A549 (cell line): ENCODE data around the gene ZFP28. TPM values are rescaled to one million over a fixed set of nuclear protein-coding genes. Genes with fewer than 3 reads are reported as not detected.

ENCODE experiments used
- ATAC-seq, 2 experiments: fragments of 200-7000 bp in 1 of 2; fragments of >200 bp in 1 of 2; cut with Nextera tagmentation in 1 of 2; cut with Tn5 transposase in 1 of 2; 3 replicates each; pipeline versions ENCODE4 v1.8.0 to v1.9.1; 2018 to 2020; ENCODE audit warnings: mild to moderate bottlenecking in 1 of 2, moderate library complexity in 1 of 2
- CTCF ChIA-PET: fragments of 300-600 bp; sonication (Branson Sonifier 250); formaldehyde crosslinking; extraction: SDS; loops from one replicate; lab custom pipeline; 2021; ENCODE audit warnings: antibody characterized with exemption, inconsistent platforms; lab: Yijun Ruan, JAX
- POLR2A ChIA-PET: fragments of 350-600 bp; formaldehyde crosslinking; extraction: SDS; loops from one replicate; lab custom pipeline; 2021; ENCODE audit warnings: antibody characterized with exemption, inconsistent platforms; lab: Yijun Ruan, JAX
- DNase-seq, 2 experiments: peaks; one replicate each; pipeline versions ENCODE4 v3.0.0 to v3.0.0-alpha.2; 2011 to 2016; ENCODE audit warnings: low read depth in 1 of 2, low spot score in 1 of 2
- FAIRE-seq: peaks from 2 replicates; lab custom pipeline; 2011; peaks lifted over from hg19 to GRCh38; lab: Jason Lieb, UNC
- H3K27ac ChIP-seq, 2 experiments: fragments of >200 bp; sonication (Bioruptor Twin); formaldehyde crosslinking; 3 replicates each; pipeline ENCODE4 v1.5.1; 2016 to 2017
- H3K4me1 ChIP-seq: fragments of >200 bp; sonication (Bioruptor Twin); formaldehyde crosslinking; 3 replicates; pipeline ENCODE4 v1.6.1; 2016
- H3K4me2 ChIP-seq: fragments of >200 bp; sonication (Bioruptor Twin); formaldehyde crosslinking; 3 replicates; pipeline ENCODE4 v1.6.1; 2016
- H3K4me3 ChIP-seq: fragments of >200 bp; sonication (Bioruptor Twin); formaldehyde crosslinking; 3 replicates; pipeline ENCODE4 v1.5.1; 2016
- H3K9me3 ChIP-seq: fragments of >200 bp; sonication (Bioruptor Twin); formaldehyde crosslinking; 3 replicates; pipeline ENCODE4 v1.6.1; 2016
- BHLHE40 ChIP-seq: IDR thresholded peaks from 2 replicates; pipeline ENCODE4 v1.6.1; 2012; ENCODE audit warnings: low read depth, low read length, inconsistent platforms
- CBX8 ChIP-seq: fragments of 200-600 bp; sonication (generic); IDR thresholded peaks from 2 replicates; pipeline ENCODE4 v1.6.1; 2016
- CEBPB ChIP-seq, 2 experiments: fragments of >200 bp in 1 of 2; sonication (Bioruptor Twin) in 1 of 2; formaldehyde crosslinking in 1 of 2; IDR thresholded peaks; 2 replicates each; pipeline ENCODE4 v1.6.1; 2012 to 2016
- GATA3 ChIP-seq: IDR thresholded peaks from 2 replicates; pipeline ENCODE4 v1.6.1; 2012; ENCODE audit warnings: borderline replicate concordance
- HOXA7 ChIP-seq: fragments of 250-450 bp; sonication (Bioruptor Pico); IDR thresholded peaks from 2 replicates; pipeline ENCODE4 v1.5.0; 2020; ENCODE audit warnings: mild to moderate bottlenecking, moderate library complexity
- JUN ChIP-seq, 2 experiments: fragments of >200 bp; sonication (Bioruptor Twin); formaldehyde crosslinking; IDR thresholded peaks; 2 replicates in 1 of 2; 3 replicates in 1 of 2; pipeline ENCODE4 v1.6.1; 2016 to 2017
- KDM5A ChIP-seq: fragments of 200-600 bp; sonication (generic); IDR thresholded peaks from 2 replicates; pipeline ENCODE4 v1.6.1; 2016; ENCODE audit warnings: antibody characterized with exemption, mild to moderate bottlenecking
- NPAS2 ChIP-seq: fragments of 250-450 bp; sonication (Bioruptor Pico); IDR thresholded peaks from 2 replicates; pipeline ENCODE4 v1.8.0; 2022; ENCODE audit warnings: mild to moderate bottlenecking, moderate library complexity, borderline replicate concordance
- PHF8 ChIP-seq: fragments of 200-600 bp; sonication (generic); IDR thresholded peaks from 2 replicates; pipeline ENCODE4 v1.6.1; 2016; ENCODE audit warnings: low read depth, mild to moderate bottlenecking, antibody characterized with exemption, moderate library complexity, borderline replicate concordance
- POLR2A ChIP-seq: IDR thresholded peaks from 2 replicates; pipeline ENCODE4 v1.6.1; 2012; ENCODE audit warnings: mild to moderate bottlenecking, low read length
- SREBF2 ChIP-seq: fragments of 450-650 bp; IDR thresholded peaks from 2 replicates; pipeline ENCODE4 v1.6.1; 2014; ENCODE audit warnings: mild to moderate bottlenecking, moderate library complexity
- TFCP2L1 ChIP-seq: fragments of 250-450 bp; sonication (Bioruptor Pico); IDR thresholded peaks from 2 replicates; pipeline ENCODE4 v1.5.0; 2021; ENCODE audit warnings: mild to moderate bottlenecking
- ZFP36 ChIP-seq: fragments of 450-650 bp; IDR thresholded peaks from 2 replicates; pipeline ENCODE4 v1.6.1; 2014; ENCODE audit warnings: borderline replicate concordance; ENCODE audit not compliant: partially characterized antibody
- ZSCAN20 ChIP-seq: fragments of 250-450 bp; sonication (Bioruptor Pico); IDR thresholded peaks from 2 replicates; pipeline ENCODE4 v1.8.0; 2022; ENCODE audit warnings: mild to moderate bottlenecking, moderate library complexity
- WGBS: methylation state at CpG from one replicate; pipeline ENCODE4 v1.1.6; 2017; ENCODE audit errors: missing lambda C conversion rate; 5-methylcytosine and 5-hydroxymethylcytosine counted together
- polyA plus RNA-seq, 4 experiments: library from polyadenylated mRNA; depleted of rRNA in 3 of 4; stranded (reverse); fragments of >200 nt; fragmentation: RNase III in 1 of 4; extraction: RNeasy Plus Mini Kit Qiagen cat#74134 plus additional on column Dnase treatment in 1 of 4; gene quantifications; 2 replicates in 3 of 4; 3 replicates in 1 of 4; pipeline ENCODE4 v1.2.3, GENCODE V29; 2011 to 2017
- TF ChIP-seq, protein P1 (sequence below): fragments of >200 bp; sonication (Bioruptor Twin); formaldehyde crosslinking; IDR thresholded peaks from 3 replicates; pipeline ENCODE4 v1.6.1; 2016
- TF ChIP-seq, protein P2 (sequence below): IDR thresholded peaks from 2 replicates; pipeline ENCODE4 v1.6.1; 2012; ENCODE audit warnings: low read depth, borderline replicate concordance
- TF ChIP-seq, protein P3 (sequence below): IDR thresholded peaks from 2 replicates; pipeline ENCODE4 v1.6.1; 2012
- TF ChIP-seq, protein P4 (sequence below): fragments of 450-650 bp; IDR thresholded peaks from 2 replicates; pipeline ENCODE4 v1.6.1; 2014; ENCODE audit warnings: antibody characterized with exemption
- TF ChIP-seq, protein P5 (sequence below): fragments of 250-450 bp; sonication (Bioruptor Pico); IDR thresholded peaks from 2 replicates; pipeline ENCODE4 v1.5.0; 2020; ENCODE audit warnings: low read depth, mild to moderate bottlenecking, moderate library complexity
- TF ChIP-seq, protein P6 (sequence below): fragments of 200-600 bp; sonication (generic); IDR thresholded peaks from 2 replicates; pipeline ENCODE4 v1.6.1; 2016; ENCODE audit warnings: antibody characterized with exemption, mild to moderate bottlenecking, moderate library complexity
- TF ChIP-seq, protein P7 (sequence below): fragments of 150-350 bp; IDR thresholded peaks from 2 replicates; pipeline ENCODE4 v1.6.1; 2014; ENCODE audit warnings: low read depth, mild to moderate bottlenecking, low read length

ZFP28 gene
- polyA plus RNA-seq, 2 of the 4 experiments (the other 2 are of a cell fraction) = 2.4 to 7.9 TPM

DNA sequence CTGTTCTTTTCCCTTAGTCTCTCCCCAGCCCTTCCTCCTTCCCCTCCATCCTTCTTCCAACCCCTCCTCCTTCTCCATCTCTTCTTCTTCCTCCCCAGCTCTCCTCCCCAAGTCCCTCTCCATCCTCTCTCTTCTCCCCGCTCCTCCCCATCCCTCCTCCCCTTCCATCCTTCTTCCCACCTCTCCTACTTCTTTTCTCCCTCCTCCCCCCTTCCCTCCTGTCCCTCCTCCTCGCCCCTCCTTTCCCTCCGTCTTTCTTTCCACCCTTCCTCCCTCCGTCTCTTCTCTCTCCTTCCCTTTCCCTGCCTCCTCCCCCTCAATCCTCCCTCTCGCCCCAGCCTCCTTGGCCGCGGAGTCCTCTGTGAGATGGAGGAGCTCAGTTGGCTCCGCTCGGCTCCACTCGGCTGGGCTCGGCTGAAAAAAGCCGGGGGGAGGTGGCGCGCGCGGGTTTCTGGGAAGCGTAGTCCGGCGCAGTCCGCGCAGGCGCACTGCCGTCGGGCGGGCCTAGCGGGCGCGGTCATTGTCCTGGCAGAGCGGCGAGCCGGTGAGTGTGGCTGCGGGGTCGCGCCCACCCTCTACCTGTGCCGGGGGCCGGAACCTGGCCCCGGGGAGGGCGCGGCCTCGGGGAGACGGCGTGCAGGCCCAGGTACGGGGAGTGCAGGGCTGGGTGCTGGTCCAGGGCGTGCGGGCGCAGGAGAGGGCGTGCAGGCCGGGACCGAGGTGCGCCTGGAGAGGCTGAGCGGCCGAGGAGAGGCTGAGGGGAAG, 56.2 kb downstream of the ZFP28 start, which contains the start of gene ZNF71:
ZNF71 (plus strand) TSS at position 520 of the 765 bp plus-strand sequence. CDS start 6,257 bp downstream, outside the sequence.
- ATAC-seq = peak; percentile 93 to 98
- 4% methylated on average over 7 of the region's 52 CpGs for WGBS
- Histone ChIP-seq H3K4me2 (peak within 1 kb of the TSS; percentile 70), H3K9me3 (peaks cover 78% of the 10 kb centered on the region), H3K4me1 (no peaks in the 10 kb centered on the region), H3K4me3 (peak within 1 kb of the TSS; percentile 60), H3K27ac (peak within 1 kb of the TSS; percentile 69 to 92)
- ChIA-PET CTCF (interaction anchor here (0.6 kb wide), 1 partner anchor 41 kb away, joined by 3 read pairs; no protein-coding TSS in a partner anchor), POLR2A (interaction anchor here (0.7 to 1.4 kb wide), 5 partner anchors 27 to 1814 kb away, joined by 3 to 9 read pairs (median 3); partner anchors contain the start of genes ZNF584 and ZSCAN5A)
- TF ChIP-seq, protein P1, sequence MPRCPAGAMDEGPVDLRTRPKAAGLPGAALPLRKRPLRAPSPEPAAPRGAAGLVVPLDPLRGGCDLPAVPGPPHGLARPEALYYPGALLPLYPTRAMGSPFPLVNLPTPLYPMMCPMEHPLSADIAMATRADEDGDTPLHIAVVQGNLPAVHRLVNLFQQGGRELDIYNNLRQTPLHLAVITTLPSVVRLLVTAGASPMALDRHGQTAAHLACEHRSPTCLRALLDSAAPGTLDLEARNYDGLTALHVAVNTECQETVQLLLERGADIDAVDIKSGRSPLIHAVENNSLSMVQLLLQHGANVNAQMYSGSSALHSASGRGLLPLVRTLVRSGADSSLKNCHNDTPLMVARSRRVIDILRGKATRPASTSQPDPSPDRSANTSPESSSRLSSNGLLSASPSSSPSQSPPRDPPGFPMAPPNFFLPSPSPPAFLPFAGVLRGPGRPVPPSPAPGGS = 0 out of 3 replicates have a peak, but pooled peaks have one; percentile 25
- TF ChIP-seq CBX8 = no peak
- peak in 1 of 2 experiments; percentile 69; a peak in 2 of 5 replicates for TF ChIP-seq JUN (IDR thresholded peaks at IDR 0.05)
- 0 out of 2 replicates have a peak, but pooled peaks have one; percentile 47 for TF ChIP-seq TFCP2L1 (CRISPR knock-in tag)
- TF ChIP-seq PHF8 = peak; percentile 83
- TF ChIP-seq, protein P2, sequence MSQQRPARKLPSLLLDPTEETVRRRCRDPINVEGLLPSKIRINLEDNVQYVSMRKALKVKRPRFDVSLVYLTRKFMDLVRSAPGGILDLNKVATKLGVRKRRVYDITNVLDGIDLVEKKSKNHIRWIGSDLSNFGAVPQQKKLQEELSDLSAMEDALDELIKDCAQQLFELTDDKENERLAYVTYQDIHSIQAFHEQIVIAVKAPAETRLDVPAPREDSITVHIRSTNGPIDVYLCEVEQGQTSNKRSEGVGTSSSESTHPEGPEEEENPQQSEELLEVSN = 0 out of 2 replicates have a peak, but pooled peaks have one; percentile 54
- TF ChIP-seq ZSCAN20 (CRISPR knock-in tag) = no peak
- TF ChIP-seq POLR2A = peak; percentile 60
- no peak for TF ChIP-seq KDM5A
- no peak for TF ChIP-seq BHLHE40
- TF ChIP-seq, protein P3, sequence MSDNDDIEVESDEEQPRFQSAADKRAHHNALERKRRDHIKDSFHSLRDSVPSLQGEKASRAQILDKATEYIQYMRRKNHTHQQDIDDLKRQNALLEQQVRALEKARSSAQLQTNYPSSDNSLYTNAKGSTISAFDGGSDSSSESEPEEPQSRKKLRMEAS = 0 out of 2 replicates have a peak, but pooled peaks have one; percentile 63
- FAIRE-seq = no peak
- peak; percentile 92 to 94 for DNase-seq

DNA sequence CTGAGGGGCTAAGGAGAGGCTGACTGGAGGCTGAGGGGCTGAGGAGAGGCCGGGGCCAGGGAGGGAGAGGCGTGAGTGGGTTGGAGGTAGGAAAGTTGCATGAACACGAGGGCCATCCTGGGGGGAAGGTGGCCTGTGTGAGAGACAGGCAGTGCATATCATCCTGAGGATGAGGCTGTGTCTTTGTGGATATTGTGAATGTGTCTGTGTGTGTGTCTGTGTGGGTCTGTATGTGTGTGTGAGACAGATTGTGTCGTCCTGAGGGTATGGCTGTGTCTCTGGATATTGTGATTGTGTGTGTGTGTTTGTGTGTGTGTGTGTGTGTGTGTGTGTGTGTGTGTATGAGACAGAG, 56.8 kb downstream of the ZFP28 start:
- peak overlapping the region; percentile 70 for H3K4me2 ChIP-seq
- no peak for TF ChIP-seq POLR2A
- no peak for TF ChIP-seq ZFP36
- no peak for TF ChIP-seq CEBPB (IDR thresholded peaks at IDR 0.05)
- no peak for TF ChIP-seq HOXA7 (CRISPR knock-in tag)
- no peak for TF ChIP-seq NPAS2 (CRISPR knock-in tag)
- no peak for TF ChIP-seq SREBF2
- TF ChIP-seq PHF8 = 0 out of 2 replicates have a peak, but pooled peaks have one; percentile 48
- peak overlapping the region; percentile 60 for H3K4me3 ChIP-seq
- no peaks in the 10 kb centered on the region for H3K4me1 ChIP-seq
- POLR2A ChIA-PET = interaction anchor here (0.7 to 1.4 kb wide), 5 partner anchors 27 to 1813 kb away, joined by 3 to 9 read pairs (median 3); partner anchors contain the start of genes ZNF584 and ZSCAN5A
- DNase-seq (no peak), FAIRE-seq (no peak), ATAC-seq (peak; percentile 64 to 74)
- peak overlapping the region; percentile 69 to 92 for H3K27ac ChIP-seq
- 0% methylated on average over 4 of the region's 4 CpGs for WGBS
- H3K9me3 ChIP-seq = peaks cover 74% of the 10 kb centered on the region
- CTCF ChIA-PET = no interaction called here

DNA sequence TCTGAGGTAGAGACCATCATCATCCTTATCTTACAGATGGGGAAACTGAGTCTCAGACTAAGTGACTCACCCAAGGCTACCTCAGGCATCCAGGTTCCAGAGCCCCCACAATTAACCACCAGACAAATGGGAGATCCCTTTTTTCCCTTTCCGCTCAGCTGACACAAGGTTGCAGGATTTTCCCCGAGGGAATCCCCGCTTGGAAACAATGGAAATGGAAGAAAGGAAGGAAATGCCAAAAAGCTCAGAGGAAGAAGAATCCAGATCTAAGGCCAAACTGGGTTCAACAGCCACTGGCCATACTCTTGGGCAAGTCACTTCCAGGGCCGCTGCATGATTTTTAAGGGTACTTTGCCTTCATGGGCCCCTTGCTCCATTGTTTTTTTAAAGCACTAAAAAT, 57.9 kb downstream of the ZFP28 start:
- H3K9me3 ChIP-seq = peaks cover 74% of the 10 kb centered on the region
- no peak overlapping the region for H3K27ac ChIP-seq
- no peaks in the 10 kb centered on the region for H3K4me1 ChIP-seq
- POLR2A ChIA-PET = no interaction called here
- WGBS = 79% methylated on average over 4 of the region's 4 CpGs
- TF ChIP-seq GATA3 (no peak), NPAS2 (CRISPR knock-in tag) (no peak)
- TF ChIP-seq, protein P4, sequence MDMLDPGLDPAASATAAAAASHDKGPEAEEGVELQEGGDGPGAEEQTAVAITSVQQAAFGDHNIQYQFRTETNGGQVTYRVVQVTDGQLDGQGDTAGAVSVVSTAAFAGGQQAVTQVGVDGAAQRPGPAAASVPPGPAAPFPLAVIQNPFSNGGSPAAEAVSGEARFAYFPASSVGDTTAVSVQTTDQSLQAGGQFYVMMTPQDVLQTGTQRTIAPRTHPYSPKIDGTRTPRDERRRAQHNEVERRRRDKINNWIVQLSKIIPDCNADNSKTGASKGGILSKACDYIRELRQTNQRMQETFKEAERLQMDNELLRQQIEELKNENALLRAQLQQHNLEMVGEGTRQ = no peak
- TF ChIP-seq, protein P5, sequence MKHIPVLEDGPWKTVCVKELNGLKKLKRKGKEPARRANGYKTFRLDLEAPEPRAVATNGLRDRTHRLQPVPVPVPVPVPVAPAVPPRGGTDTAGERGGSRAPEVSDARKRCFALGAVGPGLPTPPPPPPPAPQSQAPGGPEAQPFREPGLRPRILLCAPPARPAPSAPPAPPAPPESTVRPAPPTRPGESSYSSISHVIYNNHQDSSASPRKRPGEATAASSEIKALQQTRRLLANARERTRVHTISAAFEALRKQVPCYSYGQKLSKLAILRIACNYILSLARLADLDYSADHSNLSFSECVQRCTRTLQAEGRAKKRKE (CRISPR knock-in tag) = no peak
- TF ChIP-seq, protein P6, sequence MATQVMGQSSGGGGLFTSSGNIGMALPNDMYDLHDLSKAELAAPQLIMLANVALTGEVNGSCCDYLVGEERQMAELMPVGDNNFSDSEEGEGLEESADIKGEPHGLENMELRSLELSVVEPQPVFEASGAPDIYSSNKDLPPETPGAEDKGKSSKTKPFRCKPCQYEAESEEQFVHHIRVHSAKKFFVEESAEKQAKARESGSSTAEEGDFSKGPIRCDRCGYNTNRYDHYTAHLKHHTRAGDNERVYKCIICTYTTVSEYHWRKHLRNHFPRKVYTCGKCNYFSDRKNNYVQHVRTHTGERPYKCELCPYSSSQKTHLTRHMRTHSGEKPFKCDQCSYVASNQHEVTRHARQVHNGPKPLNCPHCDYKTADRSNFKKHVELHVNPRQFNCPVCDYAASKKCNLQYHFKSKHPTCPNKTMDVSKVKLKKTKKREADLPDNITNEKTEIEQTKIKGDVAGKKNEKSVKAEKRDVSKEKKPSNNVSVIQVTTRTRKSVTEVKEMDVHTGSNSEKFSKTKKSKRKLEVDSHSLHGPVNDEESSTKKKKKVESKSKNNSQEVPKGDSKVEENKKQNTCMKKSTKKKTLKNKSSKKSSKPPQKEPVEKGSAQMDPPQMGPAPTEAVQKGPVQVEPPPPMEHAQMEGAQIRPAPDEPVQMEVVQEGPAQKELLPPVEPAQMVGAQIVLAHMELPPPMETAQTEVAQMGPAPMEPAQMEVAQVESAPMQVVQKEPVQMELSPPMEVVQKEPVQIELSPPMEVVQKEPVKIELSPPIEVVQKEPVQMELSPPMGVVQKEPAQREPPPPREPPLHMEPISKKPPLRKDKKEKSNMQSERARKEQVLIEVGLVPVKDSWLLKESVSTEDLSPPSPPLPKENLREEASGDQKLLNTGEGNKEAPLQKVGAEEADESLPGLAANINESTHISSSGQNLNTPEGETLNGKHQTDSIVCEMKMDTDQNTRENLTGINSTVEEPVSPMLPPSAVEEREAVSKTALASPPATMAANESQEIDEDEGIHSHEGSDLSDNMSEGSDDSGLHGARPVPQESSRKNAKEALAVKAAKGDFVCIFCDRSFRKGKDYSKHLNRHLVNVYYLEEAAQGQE = no peak
- TF ChIP-seq, protein P7, sequence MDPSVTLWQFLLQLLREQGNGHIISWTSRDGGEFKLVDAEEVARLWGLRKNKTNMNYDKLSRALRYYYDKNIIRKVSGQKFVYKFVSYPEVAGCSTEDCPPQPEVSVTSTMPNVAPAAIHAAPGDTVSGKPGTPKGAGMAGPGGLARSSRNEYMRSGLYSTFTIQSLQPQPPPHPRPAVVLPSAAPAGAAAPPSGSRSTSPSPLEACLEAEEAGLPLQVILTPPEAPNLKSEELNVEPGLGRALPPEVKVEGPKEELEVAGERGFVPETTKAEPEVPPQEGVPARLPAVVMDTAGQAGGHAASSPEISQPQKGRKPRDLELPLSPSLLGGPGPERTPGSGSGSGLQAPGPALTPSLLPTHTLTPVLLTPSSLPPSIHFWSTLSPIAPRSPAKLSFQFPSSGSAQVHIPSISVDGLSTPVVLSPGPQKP = no peak
- H3K4me3 ChIP-seq = no peak overlapping the region
- no peak for FAIRE-seq
- H3K4me2 ChIP-seq = no peak overlapping the region
- no peak for DNase-seq
- CTCF ChIA-PET = no interaction called here
- ATAC-seq = no peak
